BE2C (cell line): ENCODE measurements around the gene S100A9.

Source experiments
- DNase-seq: peaks from one replicate; pipeline ENCODE4 v3.0.0-alpha.2; 2020
- H3K27me3 ChIP-seq: fragments of 250-450 bp; sonication (Bioruptor Pico); 2 replicates; pipeline ENCODE4 v1.5.1; 2020; ENCODE audit warnings: mild to moderate bottlenecking
- H3K36me3 ChIP-seq: fragments of 250-450 bp; sonication (Bioruptor Pico); 2 replicates; pipeline ENCODE4 v1.5.1; 2020; ENCODE audit warnings: mild to moderate bottlenecking
- H3K4me1 ChIP-seq: fragments of 250-450 bp; sonication (Bioruptor Pico); 2 replicates; pipeline ENCODE4 v1.5.1; 2020
- H3K4me3 ChIP-seq: 2 replicates; pipeline ENCODE4 v1.5.1; 2011; ENCODE audit warnings: low read depth, low read length
- H3K9me3 ChIP-seq: fragments of 250-450 bp; sonication (Bioruptor Pico); 2 replicates; pipeline ENCODE4 v1.5.1; 2020
- TF ChIP-seq, protein P1 (sequence below): IDR thresholded peaks from 2 replicates; pipeline ENCODE4 v1.5.1; 2012; ENCODE audit warnings: mild to moderate bottlenecking, low read depth, low read length

S100A9 gene

DNA sequence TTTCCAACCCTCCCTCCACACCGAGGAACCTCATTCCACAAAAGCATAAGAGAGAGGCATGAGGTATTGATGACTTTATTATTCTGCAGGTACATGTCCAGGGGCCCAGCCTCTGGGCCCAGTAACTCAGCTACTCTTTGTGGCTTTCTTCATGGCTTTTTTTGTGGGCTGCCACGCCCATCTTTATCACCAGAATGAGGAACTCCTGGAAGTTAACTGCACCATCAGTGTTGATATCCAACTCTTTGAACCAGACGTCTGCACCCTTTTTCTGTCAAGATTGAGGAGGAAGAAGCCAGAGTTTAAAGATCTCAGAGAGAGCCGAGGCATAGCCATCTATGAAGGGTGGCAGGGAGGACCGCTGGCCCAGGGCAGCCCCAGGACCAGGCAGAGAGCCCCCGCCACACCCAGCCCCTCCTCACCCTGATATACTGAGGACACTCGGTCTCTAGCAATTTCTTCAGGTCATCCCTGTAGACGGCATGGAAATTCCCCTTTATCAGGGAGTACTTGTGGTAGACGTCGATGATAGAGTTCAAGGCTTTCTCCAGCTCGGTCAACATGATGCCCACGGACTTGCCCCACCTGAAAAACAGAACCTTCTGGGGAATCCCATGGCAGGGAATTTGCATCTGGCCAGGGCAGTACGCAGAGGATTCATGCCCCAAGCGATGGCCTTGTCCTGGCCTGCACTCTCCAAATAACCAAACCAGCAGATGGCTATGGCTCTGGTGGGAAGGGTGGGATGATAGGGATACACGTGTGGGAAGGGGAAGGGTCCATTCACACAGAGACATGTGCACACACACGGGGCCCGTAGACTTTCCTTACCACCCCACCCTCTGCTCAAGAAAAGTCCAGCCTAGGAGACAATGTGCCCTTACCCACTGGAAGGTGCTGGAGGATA lies 32.6 kb downstream of the S100A9 start:
- H3K27me3 ChIP-seq: peaks cover 8% of the 10 kb centered on the region
- TF ChIP-seq, protein P1, sequence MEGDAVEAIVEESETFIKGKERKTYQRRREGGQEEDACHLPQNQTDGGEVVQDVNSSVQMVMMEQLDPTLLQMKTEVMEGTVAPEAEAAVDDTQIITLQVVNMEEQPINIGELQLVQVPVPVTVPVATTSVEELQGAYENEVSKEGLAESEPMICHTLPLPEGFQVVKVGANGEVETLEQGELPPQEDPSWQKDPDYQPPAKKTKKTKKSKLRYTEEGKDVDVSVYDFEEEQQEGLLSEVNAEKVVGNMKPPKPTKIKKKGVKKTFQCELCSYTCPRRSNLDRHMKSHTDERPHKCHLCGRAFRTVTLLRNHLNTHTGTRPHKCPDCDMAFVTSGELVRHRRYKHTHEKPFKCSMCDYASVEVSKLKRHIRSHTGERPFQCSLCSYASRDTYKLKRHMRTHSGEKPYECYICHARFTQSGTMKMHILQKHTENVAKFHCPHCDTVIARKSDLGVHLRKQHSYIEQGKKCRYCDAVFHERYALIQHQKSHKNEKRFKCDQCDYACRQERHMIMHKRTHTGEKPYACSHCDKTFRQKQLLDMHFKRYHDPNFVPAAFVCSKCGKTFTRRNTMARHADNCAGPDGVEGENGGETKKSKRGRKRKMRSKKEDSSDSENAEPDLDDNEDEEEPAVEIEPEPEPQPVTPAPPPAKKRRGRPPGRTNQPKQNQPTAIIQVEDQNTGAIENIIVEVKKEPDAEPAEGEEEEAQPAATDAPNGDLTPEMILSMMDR: no peak
- H3K36me3 ChIP-seq: no peaks in the 10 kb centered on the region
- H3K4me3 ChIP-seq: no peak overlapping the region
- H3K4me1 ChIP-seq: no peaks in the 10 kb centered on the region
- H3K9me3 ChIP-seq: no peaks in the 10 kb centered on the region
- no peak for DNase-seq

GRCh38 chr1:153390938-153391710 lies 33.5 kb downstream of the S100A9 start, which contains the start of gene S100A8:
TSS of gene S100A8 (minus strand) at chr1:153391073. CDS start at chr1:153390535, 538 bp downstream.
- H3K36me3 ChIP-seq: no peaks in the 10 kb centered on the region
- no peak for DNase-seq

DNA sequence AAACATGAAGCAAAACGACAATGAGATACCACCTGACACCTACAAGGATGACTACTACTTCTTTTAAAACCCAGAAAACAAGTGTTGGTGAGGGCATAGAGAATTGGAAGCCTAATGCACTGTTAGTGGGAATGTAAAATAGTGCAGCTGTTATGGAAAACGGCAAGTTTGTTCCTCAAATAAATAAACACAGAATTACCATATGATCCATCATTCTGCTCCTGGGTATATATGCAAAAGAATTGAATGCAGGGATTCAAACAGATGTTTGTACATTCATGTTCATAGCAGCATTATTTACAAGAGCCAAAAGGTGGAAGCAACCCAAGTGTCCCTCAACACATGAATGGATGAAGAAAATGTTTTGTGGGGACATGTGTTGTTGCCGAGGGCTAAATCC lies 34.6 kb downstream of the S100A9 start:
- no peak for DNase-seq
- H3K27me3 ChIP-seq: peaks cover 14% of the 10 kb centered on the region; the same call in 1 of the 2 replicates
- TF ChIP-seq, protein P1: no peak

More at GRCh38 chr1:153390938-153391710, 33.5 kb downstream of the S100A9 start, which contains the start of gene S100A8:
- Histone ChIP-seq H3K27me3 (peaks cover 5% of the 10 kb centered on the region), H3K9me3 (no peaks in the 10 kb centered on the region), H3K4me3 (no peak within 1 kb of the TSS), H3K4me1 (no peaks in the 10 kb centered on the region)
- TF ChIP-seq, protein P1: no peak

GRCh38 chr1:153392822-153393221 lies 35.2 kb downstream of the S100A9 start:
- TF ChIP-seq, protein P1: no peak
- DNase-seq: no peak
- no peaks in the 10 kb centered on the region for H3K4me1 ChIP-seq
- H3K27me3 ChIP-seq: peaks cover 14% of the 10 kb centered on the region
- no peaks in the 10 kb centered on the region for H3K36me3 ChIP-seq
- H3K9me3 ChIP-seq: no peaks in the 10 kb centered on the region
- no peak overlapping the region for H3K4me3 ChIP-seq

More for the DNA sequence above, 34.6 kb downstream of the S100A9 start:
- H3K36me3 ChIP-seq: no peaks in the 10 kb centered on the region
- no peaks in the 10 kb centered on the region for H3K9me3 ChIP-seq
- no peak overlapping the region for H3K4me3 ChIP-seq
- H3K4me1 ChIP-seq: no peaks in the 10 kb centered on the region

- DNase-seq: no peak
- TF ChIP-seq, protein P1: no peak; the same call in 1 of the 2 replicates
- Histone ChIP-seq H3K9me3 (no peaks in the 10 kb centered on the region), H3K36me3 (no peaks in the 10 kb centered on the region), H3K4me3 (no peak overlapping the region), H3K27me3 (peaks cover 16% of the 10 kb centered on the region), H3K4me1 (no peaks in the 10 kb centered on the region)
Observed at GRCh38 chr1:153393926-153394325, 36.3 kb downstream of the S100A9 start.
